GM18870 (cell line): ENCODE measurements around the gene LAMC3.

ENCODE experiments used
- ATAC-seq: cut with Tn5 transposase; IDR thresholded peaks from one replicate; pipeline ENCODE4 v1.9.1; 2021; ENCODE audit warnings: moderate library complexity; ENCODE audit not compliant: unreplicated experiment

Gene LAMC3

DNA sequence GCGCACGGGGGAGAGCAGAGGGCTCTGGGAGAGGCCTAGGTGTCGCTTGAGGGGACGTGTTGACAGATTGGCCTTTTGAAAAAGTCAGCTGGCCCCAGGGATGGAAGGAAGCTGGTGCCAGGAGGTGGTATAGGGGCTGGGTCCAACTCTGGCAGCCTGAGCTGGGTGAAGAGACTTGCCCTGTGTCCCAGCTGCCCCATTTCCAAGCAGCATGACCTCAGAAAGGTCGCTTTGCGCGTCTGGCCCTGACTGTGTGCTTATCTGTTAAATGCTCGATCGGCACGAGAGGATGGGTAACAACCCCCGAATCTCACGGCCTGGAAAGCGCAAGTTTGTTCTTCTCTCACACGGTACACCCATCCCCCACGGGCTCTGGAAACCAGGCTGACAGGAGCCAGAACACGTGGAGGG is 31.2 kb upstream of the LAMC3 start:
- no peak for ATAC-seq

DNA sequence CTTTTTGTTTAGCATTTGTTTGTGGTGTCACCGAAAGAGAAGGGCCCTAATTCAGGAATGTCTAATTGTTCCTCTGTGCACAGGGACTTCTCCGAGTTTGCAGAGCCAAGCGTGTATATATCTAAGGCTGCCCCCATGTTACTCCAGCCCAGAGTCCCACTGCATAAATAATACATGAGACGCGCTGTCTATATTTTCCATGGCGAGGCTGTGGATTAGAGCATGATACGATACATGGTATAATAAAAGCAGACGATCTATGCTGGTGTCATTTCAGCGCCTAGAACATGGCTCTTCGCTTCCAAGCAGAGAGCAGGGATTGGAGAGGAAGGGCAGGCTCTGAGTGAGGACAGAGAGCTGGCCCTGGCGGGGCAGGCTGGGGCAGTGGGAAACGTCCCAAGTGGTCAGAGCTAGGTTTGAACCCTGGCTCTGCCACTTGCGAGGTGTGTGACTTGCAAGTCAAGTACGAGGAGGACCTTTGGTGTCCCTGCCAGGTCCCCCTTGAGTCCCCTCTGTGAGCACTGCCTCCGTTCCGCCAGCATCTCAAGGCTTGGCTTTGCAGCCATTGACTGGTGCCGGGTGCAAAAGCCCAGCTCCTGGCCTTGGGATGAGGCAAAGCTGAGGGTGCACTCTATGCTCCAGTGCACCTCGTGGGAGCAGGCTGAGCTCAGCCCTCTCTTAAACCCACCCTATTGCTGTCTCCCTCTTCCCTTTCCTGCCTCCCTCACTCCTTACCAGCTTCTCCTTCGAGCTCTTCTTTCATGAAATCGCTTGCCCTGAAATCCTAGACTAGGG is 29.2 kb upstream of the LAMC3 start:
- ATAC-seq = no peak

DNA sequence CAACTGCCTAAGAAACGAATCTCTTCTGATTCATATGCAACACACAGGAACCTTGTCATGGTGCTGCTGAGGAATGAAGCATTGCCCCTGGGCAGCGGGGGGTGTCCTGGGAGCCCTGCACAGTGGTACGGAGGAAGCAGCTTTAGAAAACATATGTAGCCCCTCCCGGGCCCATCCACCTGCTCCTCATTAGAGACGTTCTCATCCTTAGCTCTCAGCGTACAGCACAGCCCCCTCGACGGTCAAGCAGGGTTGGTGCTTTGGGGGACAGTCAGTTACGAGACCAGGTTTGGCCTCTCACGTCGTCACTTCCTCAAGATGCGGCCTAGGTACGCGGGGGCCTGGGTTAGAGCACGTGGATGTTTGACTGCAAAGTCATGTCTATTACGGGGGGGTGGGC is 28.4 kb upstream of the LAMC3 start:
- ATAC-seq = no peak

DNA sequence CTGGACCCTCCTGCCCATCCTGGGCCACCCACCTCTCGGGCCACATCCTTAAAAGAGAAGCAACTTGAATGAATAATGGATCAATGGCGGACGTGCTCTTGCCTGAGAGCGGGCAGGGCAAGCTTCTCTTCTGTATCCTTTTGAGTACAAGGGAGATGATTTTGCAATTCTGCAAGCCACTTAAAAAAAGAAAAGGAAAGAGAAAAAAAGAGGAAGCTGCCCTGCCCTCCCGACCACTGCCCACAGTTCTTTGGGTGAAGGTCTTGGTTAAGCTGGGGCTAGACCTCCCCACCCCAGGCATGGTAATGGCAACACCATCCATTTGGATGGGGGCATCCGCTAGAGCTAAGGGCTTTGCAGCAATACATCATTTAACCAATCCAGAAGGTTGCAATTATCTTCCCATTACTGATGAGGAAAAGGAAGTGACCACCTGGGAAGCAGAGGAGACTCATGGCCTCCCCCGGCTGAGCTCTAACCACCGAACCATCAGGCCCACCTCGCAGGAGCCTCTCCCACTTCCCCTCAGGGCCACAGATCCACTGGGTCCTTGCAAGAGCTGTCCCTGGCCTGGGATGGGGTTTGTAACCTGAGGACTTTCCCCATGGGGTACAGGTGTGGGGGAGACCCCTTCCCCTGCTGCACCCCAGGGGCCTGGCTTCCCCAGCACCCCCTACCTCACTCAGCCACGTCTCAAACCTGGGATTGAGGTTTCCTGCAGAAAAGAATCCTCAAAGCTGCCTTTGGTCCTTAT is 27.8 kb upstream of the LAMC3 start:
- ATAC-seq = no peak

DNA sequence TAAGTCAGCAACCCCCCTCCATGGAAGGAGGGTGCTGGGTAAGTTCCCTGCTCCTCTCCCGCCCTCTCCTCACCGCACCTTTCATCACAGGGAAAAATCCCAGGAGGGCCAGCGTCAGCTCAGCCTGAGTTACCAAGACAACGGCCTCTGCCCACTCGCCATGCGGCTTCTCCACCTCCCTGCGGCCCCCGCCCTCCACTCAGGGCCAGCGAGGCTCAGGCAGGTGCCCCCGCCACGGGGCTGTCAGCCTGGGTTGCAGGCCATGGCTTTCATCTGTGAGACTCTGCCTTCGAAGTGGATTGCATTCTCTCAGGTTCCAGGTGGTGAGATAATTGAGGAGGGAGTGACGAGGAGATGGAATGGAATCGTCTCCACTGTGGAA is 27.2 kb upstream of the LAMC3 start:
- ATAC-seq = no peak

DNA sequence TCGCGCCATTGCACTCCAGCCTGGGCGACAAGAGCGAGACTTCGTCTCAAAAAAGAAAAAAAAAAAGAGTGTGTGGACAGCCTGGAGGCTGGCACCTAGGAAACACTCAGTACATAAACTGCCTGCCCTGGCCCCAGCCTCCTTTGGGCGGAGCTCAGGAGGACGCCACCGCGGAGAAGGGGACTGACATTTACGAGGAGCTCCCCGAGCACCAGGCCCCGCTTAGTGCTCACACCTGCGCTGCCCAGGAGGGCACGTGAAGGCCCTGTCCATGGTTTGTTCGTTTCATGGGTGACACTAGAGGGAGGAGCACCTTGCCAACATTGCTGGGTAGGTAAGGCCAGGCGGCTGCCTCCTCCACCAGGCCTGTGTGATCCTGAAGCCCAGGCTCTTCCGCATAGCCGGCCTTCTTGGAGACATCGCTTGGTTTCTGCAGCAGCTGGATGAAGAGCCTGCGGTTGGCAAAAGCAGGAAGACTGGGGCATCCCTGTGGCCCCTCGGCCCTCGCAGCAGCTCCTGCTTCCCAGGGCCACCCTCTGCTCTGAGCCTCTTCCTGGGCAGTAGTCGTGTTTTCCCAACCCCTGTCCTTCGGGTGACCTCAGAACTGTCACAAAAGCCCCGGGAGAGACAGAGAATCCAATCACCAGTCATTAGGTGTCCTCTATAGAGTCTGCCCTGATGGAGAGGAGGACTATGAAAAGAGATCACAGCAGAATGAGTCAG is 26.2 kb upstream of the LAMC3 start:
- no peak for ATAC-seq

DNA sequence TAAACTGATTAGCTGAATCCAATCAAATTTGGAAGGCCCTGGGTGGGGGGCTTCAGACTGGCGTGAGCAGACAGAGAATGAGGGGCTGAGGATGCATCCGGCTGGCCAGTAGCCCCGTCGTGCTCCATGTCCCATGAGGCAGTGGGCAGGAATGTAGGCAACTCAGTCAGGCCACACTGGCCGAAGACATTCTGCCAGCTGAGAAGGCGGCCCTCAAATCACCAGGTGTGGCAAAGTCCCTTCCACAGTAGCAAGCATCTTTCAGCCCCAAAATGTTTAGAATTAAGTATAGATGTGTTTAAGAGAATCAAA is 25.7 kb upstream of the LAMC3 start:
- ATAC-seq = no peak

DNA sequence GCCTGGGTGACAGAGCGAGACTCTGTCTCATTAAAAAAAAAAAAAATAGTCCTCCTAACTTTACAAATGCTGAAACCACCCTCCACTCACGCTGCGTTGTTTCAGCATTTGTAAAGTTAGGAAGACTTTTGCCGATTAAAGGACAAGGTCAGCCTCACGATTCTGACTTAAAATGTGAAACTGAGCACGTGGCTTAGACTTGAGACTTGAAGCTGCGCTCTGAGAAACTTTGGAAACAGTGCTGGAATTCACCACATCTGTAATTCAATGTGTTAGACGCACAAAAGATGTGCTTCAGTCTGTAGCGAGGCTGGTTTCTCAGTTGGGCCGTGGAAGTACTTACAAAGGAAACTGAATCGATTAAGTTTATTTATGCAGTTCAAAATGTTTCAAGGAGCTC is 25.0 kb upstream of the LAMC3 start:
- no peak for ATAC-seq

DNA sequence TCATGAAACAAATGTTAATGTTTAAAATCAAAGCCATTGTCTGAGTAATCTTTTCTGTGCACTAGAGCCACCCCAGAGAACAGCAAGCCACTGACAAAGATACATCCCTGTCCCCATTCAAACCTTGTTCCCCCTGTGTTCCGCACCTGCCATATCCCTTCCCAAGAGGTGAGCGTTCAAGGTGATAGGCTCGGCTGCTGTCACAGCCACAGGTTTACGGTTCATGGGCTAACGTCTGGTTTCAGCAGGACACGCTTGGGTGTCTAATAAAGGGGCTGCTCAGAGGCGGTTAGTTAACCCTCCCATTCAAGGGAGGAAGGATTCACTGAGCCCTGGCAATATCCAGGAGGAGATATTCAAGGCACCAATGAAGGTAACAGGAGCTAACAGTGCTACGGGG is 24.5 kb upstream of the LAMC3 start:
- ATAC-seq = no peak

DNA sequence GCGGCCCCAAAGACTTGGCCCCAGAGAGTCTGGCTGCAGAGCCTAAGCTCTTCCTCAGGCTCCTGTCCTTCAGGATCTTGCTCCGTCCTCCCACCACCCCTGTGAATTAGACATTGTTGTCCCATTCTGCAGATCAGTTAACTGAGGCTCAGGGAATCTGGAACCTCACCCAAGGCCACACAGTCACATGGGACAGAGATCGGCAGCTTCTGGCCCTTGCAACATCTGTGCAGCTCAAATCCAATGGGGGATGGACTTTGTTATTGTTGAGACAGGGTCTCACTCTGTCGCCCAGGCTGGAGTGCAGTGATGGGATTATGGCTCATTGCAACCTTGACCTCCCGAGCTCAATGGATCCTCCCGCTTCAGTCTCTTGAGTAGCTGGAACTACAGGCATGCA is 23.9 kb upstream of the LAMC3 start:
- ATAC-seq = no peak

DNA sequence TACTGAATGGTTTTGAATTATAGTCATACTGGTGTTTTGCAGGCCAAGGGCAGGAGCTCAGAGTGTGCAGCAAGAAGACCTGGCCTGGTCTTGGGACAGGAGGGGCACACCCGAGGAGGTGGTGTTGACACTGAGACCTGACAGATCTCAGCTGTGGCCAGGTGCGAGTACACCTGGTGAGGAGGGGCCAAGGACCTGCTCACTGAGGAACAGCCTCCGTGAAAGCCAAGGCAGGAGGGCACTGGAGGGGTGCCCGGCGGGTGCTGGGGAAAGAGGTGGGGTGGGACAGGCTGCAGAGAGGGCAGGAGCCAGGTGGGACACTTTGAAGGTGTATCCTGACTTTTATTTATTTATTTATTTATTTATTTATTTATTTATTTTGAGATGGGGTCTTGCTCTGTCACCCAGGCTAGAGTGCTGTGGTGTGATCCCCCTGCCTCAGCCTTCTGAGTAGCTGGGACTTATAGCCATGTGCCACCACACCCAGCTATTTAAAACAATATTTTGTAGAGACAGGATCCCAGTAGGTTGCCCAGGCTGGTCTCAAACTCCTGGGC is 23.3 kb upstream of the LAMC3 start:
- no peak for ATAC-seq

DNA sequence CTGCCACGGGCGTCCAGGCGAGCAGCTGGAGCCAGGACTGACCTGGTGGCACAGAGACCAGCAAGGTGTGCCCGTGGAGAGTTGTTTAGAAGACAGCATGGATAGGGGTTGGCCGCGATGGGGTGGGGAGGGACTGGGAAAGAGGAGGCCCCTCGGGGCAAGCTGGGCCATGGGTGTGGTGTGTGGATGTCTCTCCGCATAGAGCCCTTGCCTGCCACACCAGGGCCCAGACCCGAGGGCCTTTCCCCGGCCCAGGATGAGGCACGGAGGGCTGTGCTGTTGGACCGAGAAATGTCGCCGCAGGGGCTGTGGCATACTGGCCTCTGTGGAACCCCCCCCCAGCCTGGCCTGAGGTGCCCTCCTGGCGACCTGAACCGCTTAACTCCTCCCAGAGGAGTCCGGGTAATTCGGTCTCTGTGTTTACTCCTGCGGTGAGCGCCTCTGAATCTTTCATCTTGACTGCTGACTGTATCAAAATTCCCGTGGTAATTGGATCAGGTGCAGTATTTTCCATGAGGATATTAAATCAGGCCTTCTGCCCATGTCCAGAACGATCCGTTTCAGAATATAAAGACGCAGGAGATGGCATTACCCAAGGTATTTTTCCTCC is 22.5 kb upstream of the LAMC3 start:
- no peak for ATAC-seq

DNA sequence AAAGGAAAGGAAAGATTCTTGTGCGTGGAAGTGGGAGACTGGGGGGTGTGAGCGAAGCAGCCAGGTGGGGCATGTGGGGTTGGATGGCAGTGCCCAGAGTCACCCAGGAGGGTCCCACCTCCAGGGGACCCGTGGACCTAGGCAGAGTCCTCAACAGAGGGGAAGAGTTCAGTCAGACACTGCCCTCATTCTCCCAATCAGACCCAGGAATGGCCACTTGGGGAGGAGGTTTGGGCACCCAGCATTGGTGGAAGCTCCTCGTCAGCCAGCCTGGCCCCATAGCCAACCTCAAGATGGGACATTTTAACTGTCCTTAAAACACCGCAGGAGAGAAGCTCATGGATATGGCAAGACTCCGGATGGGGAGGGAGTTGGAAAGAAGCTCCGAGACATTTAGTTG is 21.9 kb upstream of the LAMC3 start:
- no peak for ATAC-seq

DNA sequence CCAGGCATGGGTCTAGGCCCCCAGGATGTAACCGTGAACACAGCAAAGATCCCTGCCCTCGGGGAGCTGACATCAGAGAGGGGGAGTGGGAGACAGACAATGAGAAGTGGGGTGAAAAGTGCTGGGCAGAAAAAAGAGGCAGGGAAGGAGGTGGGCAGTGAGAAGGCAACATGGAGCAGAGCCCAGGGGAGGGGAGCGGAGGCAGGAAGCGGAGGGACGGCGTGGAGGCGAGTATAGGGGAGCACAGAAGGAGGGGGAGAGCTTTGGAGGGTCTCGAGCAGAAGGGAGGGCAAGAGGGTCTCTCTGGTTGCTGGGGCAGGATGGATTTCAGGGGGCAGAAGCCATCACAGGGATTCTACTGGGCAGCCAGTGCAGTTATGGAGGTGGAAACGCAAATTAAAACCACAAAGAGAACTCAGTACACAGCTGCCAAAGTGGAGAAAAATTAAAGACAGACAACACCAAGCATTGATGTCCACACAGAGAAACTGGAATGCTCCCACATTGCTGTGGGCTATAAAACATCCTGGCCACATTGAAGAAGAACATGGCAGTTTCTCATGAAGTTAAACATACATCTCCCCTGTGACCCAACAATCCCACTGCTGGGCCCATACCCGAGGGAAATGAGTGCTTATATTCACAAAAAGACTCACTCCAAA is 21.1 kb upstream of the LAMC3 start:
- ATAC-seq = no peak

DNA sequence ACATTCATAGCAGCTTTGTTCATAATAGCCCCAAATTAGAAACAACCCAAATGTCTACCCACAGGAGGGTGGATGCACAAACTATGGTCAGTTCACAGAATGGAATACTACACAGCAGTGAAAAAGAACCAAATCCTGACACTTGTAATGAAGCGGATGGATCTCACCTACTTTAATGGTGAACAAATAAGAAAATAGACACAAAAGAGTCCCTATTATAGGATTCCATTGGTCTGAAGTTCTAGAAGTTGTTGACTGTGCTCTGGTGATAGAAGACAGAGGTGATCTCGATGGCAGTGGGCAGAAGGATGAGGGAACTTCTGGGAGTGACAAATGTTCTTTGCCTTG is 20.6 kb upstream of the LAMC3 start:
- no peak for ATAC-seq

DNA sequence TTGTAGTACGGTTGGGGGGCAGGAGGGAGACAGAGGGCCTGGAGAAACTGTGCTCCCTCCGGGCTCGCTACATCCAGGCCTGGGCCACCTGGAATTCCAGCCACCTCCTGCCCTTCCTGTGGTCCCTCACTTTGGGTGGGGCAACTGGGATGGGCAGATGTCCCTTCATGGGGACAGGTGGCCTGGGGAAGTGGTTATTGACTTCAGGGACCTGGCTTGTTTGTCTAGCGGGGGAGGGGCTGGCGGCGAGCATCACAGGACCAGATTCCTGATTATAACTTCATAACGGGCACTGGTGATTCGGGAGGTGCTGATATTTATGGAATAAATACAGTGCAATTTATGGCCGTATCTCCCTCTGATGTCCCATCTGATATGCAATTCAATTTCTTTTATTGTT is 20.1 kb upstream of the LAMC3 start:
- ATAC-seq = no peak

DNA sequence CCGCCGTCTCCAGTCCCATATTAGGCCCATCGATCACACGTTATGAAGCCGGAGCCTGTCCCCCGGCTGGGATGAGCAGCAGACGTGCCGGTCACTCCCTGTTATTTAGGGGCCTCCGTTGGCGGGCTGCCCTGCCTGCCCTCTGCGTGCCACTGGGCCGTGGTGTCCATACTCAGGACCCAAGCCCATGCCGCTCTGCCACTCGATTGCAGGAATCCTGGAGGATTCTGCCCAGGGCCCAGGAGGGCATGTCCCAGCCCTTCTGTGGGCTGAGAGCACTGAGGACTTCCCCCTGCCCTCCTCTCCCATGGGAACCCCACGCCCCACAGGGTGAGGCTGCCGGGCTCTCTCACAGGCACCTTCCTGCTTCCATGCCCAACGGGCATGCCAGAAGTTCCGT is 19.6 kb upstream of the LAMC3 start:
- no peak for ATAC-seq

DNA sequence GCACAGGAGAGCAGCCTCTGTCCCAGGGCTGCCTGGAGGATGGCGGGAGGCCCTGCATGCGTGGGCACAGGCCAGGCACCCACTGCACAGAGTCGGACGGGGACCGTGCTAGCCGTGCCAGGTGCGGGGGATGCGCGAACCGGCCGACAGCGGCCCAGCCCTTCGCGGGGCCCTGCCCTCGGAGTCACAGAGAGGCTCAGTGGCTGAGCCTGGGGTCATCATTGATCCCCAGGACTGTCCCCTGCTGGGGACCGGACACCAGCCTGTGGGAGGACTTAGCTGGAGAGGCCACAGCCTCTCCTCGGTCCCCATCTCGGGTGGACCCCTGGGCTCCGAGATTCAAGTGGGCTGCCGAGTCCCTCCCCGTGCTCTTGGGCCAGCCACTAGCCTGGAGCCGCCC is 19.1 kb upstream of the LAMC3 start:
- ATAC-seq = no peak

DNA sequence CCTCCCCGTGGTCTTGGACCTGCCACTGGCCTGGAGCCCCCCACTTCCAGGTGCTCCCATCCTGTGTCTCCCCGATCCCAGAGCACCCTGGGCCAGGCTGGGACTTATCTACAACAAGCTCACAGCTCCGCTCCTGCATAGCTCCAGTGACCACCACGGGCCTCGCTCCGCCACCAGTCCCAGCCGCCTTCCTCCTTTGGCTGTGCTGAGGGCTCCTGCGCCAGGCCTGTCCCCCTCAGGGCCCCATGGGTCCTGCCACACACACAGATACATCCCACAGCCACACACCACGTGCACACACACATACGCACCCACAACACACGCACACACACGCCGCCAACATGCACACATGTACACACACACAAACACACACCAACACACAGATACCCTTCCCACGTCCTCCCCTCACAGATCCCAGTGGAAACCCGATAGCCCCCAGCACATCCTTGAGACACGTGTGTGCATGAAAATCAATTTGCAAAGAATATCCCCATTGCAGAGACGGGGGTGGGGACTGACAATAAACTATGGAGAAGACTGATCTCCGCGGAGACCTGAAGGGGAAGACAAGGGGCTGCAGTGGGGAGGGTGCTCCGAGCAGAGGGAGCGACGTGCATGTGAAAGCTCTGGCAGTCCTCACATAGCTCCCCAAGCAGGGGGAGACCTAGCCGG is 18.5 kb upstream of the LAMC3 start:
- ATAC-seq = no peak

DNA sequence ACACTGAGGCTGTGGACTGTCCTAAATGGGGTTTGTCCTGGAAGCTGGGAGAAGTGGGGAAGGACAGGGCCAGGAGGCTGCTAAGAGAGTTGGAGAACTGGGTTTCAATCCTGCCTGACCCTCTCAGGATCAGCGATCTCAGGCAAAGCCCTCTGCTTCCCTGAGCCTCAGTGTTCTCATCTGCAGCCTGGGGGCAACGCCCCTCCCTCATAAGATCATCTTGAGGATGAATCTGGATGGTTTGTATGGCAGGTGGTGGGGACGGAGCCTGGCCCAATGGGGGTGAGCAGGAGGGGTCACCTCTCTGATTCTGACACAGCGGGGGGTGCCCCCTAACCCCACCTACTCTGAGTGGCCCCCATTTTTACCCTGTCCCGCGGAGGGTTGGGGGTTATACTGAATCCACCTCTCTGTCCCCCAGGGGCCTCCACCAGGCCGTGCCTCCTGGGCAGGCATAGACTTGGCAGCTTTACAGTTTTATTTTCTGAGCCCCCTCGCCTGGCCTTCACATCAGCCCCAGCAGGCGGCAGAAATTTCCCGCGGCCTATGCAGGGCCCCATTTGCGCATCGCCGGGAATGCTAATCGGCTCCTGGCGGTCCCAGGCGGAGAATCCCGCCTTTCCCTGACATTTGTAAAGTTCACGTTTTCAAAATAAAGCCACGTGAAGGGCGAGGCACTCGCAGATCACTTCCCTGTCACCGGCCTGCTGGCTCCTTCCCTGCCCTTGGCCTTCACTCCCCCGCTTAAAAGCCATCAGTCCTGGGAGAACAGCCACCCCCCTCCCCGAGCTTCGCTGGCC is 17.8 kb upstream of the LAMC3 start:
- ATAC-seq = no peak
